Mesenteric fat pad (tissue), 1 donor: ENCODE results near the gene LRRFIP2. TPM values are rescaled to one million over a fixed set of nuclear protein-coding genes. Genes with fewer than 3 reads are reported as not detected.
"Not testable (repeated sequence)": the region's sequence is repeated elsewhere in the genome, so short reads cannot be mapped to it uniquely, and the experiment has no call there.

Experiments
- DNase-seq: peaks from one replicate; pipeline ENCODE4 v3.0.0-alpha.2; 2020; ENCODE audit warnings: low spot score
- total RNA-seq: library from RNA; stranded (reverse); fragmentation: NEBNext Ultra II Directional; extraction: Animal tissue kit (Norgen Biotek cat#: 25700); gene quantifications from one replicate; pipeline ENCODE4 v1.2.1, GENCODE V29; 2021
- donor health status: DM: yes; HTN: yes; CAD: no.

The LRRFIP2 gene
- total RNA-seq, 1 donor from 2014 or later = 37.0 TPM

DNA sequence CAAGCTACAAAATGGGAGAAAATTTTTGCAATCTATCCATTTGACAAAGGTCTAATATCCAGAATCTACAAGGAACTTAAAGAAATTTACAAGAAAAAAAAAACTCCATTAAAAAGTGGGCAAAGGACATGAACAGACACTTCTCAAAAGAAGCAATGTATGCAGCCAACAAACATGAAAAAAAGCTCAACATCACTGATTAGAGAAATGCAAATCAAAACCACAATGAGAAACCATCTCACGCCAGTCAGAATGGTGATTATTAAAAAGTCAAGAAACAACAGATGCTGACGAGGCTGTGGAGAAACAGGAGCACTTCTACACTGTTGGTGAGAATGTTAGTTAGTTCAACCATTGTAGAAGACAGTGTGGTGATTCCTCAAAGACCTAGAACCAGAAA lies 27.5 kb downstream of the LRRFIP2 start:
- not testable (repeated sequence) for DNase-seq

DNA sequence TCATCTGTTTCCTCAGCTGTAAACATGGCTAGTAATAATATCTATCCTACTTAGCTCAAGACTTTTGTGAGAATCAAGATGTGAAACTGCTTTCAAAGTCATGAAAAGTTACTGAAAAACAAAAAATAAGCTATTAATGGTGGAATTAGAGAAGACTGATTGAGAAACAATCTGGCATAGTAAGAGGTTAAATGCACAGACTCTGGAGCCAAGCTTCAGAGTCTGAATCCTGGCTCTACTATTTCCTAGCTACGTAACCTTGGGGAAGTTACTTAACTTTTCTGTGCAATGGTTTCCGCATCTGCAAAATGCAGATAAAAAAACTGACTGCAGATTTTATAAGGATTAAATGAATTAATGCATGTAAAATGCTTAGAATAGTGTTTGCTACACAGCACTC lies 28.8 kb downstream of the LRRFIP2 start:
- no peak for DNase-seq

GRCh38 chr3:37144806-37145205 lies 29.6 kb downstream of the LRRFIP2 start:
- DNase-seq = no peak

- DNase-seq = no peak
Observed at GRCh38 chr3:37143821-37144220, 30.6 kb downstream of the LRRFIP2 start.

DNA sequence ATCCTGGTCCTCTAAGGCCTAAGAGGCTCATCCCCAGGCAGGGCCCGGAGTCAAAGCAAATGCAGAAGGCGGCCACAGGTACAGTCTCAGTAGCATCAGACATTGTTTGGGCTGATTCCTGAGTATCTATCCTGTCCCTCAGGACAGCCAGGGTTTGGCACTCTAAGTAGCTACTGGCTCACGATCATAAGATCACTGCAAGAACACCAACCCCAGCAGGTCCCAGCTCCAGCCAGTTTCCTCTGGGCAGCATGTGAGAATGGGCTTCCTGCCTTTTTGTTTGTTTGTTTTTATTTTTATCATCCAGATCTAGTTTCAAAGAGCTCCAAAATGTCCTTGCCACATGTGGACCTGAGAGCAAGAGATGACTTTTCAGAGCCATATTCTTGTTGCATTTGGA lies 32.7 kb downstream of the LRRFIP2 start:
- DNase-seq = no peak

DNA sequence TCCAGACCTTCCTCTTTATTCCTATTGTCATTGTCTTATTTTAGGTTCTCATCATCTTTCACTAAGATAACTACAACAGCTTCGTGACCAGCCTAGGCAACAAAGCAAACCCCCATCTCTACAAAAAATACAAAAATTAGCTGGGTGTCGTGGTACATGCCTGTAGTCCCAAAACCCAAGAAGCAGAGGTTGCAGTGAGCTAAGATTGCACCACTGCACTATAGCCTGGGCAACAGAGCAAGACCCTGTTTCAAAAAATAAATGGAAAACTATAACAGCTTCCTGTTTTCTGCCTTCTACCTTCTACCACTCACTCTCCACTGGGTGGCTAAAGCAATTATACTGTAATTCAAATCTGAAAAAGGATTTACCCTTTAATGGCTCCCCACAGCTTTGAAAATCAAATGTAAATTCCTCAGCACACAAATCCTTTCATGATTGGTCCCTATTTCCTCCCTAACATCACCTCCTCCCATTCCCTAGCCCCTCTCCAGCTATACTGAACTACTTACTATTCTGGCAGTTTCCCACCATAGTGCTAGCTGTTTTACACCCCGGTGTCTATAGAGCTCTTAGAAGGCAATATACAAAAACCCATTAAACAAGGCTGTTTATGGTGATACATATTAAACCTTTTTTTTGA lies 33.4 kb downstream of the LRRFIP2 start:
- no peak for DNase-seq

DNA sequence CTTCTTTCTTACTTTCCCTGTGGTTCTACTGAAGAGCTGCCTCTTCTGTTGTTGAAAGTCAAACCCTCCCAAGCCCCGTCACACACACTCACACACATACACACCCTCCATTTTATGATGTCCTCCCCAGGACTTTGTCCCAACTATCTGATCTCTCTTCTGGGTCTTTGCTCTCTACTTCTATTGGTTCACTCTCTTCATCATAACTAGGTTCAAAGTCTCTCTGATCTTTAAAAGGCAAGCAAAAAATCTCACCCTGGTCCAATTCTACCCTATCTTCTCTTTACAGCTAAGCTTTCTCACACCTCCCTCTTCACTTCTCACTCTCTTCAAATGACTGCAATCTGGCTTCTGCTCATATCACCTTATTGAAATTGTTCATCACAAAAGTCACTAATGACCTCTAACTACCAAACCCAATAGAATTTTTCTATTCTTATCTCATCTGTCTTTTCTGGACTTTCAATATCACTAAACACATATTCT lies 34.8 kb downstream of the LRRFIP2 start:
- no peak for DNase-seq

- no peak for DNase-seq
Observed at GRCh38 chr3:37138816-37139215, 35.6 kb downstream of the LRRFIP2 start.

DNA sequence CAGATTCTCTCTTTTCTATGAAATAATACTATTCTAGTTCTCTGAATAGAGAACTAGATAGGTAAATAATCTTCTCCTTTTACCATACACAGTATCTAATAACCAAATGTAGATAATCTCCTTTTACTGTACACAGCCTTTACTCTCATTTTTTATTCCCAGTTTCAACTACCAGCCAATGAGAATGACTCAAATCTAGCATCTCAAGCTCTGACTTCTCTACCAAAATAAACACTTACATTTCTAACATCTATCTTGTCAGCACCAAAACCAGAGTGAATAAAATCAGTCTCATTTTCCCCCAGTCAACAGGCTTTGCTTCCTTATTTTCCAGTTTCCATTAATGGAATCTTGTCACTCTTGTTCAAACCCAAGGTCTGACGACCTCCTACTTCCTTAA lies 36.9 kb downstream of the LRRFIP2 start:
- no peak for DNase-seq

GRCh38 chr3:37136067-37136466 lies 38.3 kb downstream of the LRRFIP2 start:
- no peak for DNase-seq

- DNase-seq = no peak
Observed at GRCh38 chr3:37135561-37135960, 38.8 kb downstream of the LRRFIP2 start.

DNA sequence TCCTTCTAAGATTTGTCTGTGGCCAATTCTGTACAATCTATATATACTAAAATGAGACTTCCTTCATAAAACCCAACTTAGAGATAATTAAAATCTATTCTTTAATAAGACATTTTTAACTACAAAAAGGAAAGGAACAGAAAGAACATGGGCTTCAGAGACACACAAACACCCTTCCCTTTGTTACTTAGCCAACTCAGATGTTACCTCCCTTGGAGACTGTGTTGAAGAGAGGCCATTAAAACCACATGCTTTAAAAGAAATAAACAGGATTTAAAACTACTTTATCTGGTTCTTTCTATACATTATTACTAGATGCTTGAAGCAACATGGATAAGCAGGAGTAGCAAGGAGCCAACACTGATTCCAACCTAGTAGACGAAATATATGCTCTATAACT lies 42.0 kb downstream of the LRRFIP2 start:
- DNase-seq = no peak

DNA sequence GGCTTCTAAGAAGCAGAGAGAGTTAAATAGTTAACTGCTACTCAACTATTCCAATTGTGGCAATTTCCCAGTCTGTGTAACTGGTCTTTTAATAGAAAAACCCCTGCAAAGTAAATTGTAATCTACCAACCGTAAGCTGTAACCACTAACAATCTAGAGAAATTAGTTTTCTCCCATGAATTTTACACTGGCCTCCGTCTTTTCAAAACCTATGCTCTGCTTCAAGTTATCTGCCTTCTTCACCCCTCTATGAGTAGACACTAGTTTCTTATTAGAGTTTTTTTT lies 42.6 kb downstream of the LRRFIP2 start:
- DNase-seq = no peak

GRCh38 chr3:37130984-37131859 lies 43.2 kb downstream of the LRRFIP2 start:
- no peak for DNase-seq

DNA sequence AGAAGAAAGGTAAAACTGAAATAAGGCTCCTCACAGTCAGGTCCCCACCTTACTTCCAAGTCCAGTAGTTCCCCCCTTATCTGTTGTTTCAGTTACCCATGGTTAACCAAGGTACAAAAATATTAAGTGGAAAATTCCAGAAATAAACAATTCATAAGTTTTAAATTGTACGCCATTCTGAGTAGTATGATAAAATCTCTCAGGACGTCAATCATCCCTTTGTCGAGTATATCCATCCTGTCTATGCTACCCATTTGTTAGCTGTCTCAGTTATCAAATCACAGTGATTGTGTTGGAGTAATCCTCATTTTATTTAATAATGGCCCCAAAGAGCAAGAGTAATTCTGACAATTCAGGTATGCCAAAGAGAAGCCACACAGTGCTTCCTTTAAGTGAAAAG lies 43.9 kb downstream of the LRRFIP2 start:
- no peak for DNase-seq

DNA sequence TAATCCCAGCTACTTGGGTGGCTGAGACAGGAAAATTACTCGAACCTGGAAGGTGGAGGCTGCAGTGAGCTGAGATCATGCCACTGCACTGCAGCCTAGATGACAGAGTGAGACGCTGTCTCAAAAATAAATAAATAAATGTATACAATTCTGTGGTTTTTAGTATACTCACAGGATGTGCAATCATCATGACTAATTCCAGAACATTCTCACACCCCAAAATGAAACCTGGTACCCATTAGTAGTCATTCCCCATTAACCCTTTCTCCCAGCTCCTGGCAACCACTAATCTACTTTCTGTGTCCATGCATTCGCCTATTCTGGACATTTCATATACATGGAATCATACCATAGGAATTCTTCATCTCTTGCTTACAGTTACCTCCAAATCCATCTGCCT lies 44.5 kb downstream of the LRRFIP2 start:
- no peak for DNase-seq

GRCh38 chr3:37127340-37127739 lies 47.0 kb downstream of the LRRFIP2 start:
- DNase-seq = no peak

DNA sequence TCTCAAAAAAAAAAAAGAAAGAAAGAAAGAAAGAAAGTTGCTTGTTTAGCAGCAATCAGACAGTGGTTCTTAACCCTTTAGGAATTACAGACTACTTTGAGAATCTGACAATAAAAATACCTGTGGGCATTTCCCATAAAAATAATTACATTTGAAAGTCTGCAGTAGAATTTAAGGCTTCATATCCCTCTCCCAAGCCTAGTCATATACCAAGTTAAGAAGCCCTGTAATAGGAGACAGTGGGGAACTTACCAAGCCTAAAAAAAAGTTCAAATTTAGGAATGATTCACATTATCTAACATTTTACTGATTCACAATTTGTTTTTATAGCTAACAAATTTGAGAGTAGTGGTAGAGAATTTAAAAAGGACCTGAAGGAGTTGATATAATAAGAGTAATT lies 47.5 kb downstream of the LRRFIP2 start:
- DNase-seq = no peak

DNA sequence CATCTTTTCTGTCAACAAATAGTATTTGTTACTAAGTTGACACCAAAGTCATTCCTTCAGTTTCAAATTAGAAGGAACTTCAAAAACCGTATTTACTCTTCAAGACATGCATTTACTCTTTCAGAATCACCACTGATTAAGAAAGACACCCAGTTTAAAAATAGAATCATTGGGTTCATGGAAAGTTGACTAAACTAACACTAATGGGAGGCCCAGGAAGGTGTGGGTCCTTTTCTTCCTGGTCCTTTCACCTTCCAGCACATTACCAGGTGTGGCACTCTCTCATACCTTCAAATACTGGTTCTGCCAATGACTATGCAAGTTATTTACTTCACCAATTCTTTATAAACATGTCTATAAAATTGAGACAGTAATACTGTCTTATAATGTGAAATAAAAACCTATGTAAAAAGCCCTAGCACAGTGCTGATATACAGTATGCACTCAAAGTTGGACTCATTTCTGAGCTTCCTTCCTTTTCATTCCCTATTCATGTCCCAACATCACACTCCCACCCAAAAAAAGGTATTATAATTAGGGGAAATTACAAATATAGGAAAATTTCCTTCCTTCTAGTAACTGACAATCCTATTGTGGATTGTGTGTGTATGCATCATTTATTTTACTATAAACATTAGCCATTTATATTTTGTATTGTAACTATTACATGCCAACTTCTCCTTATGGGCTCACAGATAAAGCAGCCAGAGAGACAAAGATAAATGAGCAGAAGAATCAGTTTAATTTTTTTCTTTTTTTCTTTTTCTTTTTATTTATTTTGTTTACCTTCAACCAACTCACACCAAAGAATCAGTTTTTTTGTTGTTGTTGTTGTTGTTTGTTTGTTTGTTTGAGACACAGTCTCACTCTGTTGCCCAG lies 48.9 kb downstream of the LRRFIP2 start:
- DNase-seq = no peak

DNA sequence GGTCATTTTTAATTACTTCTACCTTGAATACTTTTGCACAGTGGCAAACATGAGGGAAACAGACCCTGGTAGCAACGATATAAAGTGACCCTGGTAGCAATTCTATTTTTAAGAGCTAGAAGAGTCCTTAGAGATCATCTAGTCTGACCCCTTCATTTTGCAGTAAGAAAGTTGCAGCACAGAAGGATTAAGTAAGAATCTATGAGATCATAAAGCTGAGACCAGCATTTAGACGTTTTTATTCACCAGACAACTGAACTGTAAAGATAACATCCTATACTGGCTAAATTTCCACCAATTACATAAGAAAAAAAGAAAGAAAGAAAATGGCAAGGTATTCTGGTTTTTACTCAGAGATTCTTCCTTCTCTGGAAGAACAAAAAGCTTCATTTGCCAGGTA lies 49.9 kb downstream of the LRRFIP2 start:
- no peak for DNase-seq

GRCh38 chr3:37123292-37123691 lies 51.1 kb downstream of the LRRFIP2 start:
- no peak for DNase-seq

GRCh38 chr3:37122069-37122468 lies 52.3 kb downstream of the LRRFIP2 start:
- DNase-seq = not testable (repeated sequence)
